Keratinocyte (primary cell): ENCODE measurements around the gene KANSL1.

Experiments
- CTCF ChIP-seq, 3 experiments: IDR thresholded peaks in 1 of 3; conservative IDR thresholded peaks in 1 of 3; optimal IDR thresholded peaks in 1 of 3; 2 replicates in 2 of 3; 3 replicates in 1 of 3; pipeline versions ENCODE3 to v1.5.1; 2011; ENCODE audit warnings: low read length in 3 of 3, mild to moderate bottlenecking in 3 of 3, moderate library complexity in 2 of 3, control low read depth in 1 of 3, inconsistent platforms in 1 of 3; ENCODE audit not compliant: insufficient read depth in 2 of 3; ENCODE audit errors: extremely low read depth in 1 of 3
- EZH2 ChIP-seq: IDR thresholded peaks from one replicate; pipeline ENCODE4 v1.6.1; 2012; ENCODE audit warnings: inconsistent platforms, mild to moderate bottlenecking, low read length, moderate library complexity

GRCh38 chr17:46027048-46027975 is 165.9 kb downstream of the KANSL1 start:
- TF ChIP-seq CTCF (optimal IDR thresholded peaks at IDR 0.05 in 1 of 3, IDR thresholded peaks at IDR 0.05 in 1 of 3, conservative IDR thresholded peaks at IDR 0.05 in 1 of 3; ENCODE audit: extremely low read depth in 1 of 3, insufficient read depth in 2 of 3, low read length in 3 of 3) (no peak), EZH2 (no peak)
